K562 (cell line): Measurements from ENCODE around the gene PDCD1LG2. TPM values are rescaled to one million over a fixed set of nuclear protein-coding genes. Genes with fewer than 3 reads are reported as not detected.

ENCODE experiments used
- ATAC-seq: fragments of 200-7000 bp; cut with Tn5 transposase; 3 replicates; pipeline ENCODE4 v1.9.1; 2020; ENCODE audit warnings: moderate library complexity
- BruUV-seq: library from RNA; stranded (reverse); fragments of 400-500 nt; replicated peaks from 2 replicates; lab custom pipeline; 2021; lab: Mats Ljungman, UMichigan
- CTCF ChIA-PET: fragments of 300-600 bp; formaldehyde crosslinking; extraction: SDS; loops from one replicate; lab custom pipeline; 2021; ENCODE audit warnings: low intra/inter-chr PET ratio; lab: Yijun Ruan, JAX
- POLR2A ChIA-PET: fragments of 300-600, 350-650 bp; sonication (Branson Sonifier 250); formaldehyde crosslinking; extraction: SDS; loops from one replicate; lab custom pipeline; 2021; ENCODE audit warnings: antibody characterized with exemption, inconsistent platforms; lab: Yijun Ruan, JAX
- DNase-seq, 4 experiments: peaks; one replicate each; pipeline versions ENCODE4 v3.0.0 to v3.0.0-alpha.2; 2011 to 2018; ENCODE audit warnings: low spot score in 3 of 4, mixed read lengths in 3 of 4; ENCODE audit errors: extremely low read depth in 1 of 4
- FAIRE-seq: peaks from 2 replicates; lab custom pipeline; 2011; peaks lifted over from hg19 to GRCh38; lab: Jason Lieb, UNC
- H2AFZ ChIP-seq: 2 replicates; pipeline ENCODE4 v1.6.0; 2011; ENCODE audit warnings: low read depth, low read length, control low read depth, inconsistent platforms
- H3K27ac ChIP-seq: fragments of 200-600 bp; 3 replicates; pipeline ENCODE4 v1.8.0; 2011; ENCODE audit warnings: low read depth, mild to moderate bottlenecking, control low read depth, inconsistent platforms, low read length, moderate library complexity, mixed read lengths; ENCODE audit errors: extremely low read depth
- H3K27me3 ChIP-seq, 2 experiments: fragments of 300-600 bp in 1 of 2; 2 replicates in 1 of 2; 3 replicates in 1 of 2; pipeline versions ENCODE4 v1.6.0 to v1.8.0; 2011; ENCODE audit warnings: inconsistent platforms in 2 of 2, low read length in 2 of 2, mild to moderate bottlenecking in 1 of 2, mixed read lengths in 1 of 2, moderate library complexity in 1 of 2; ENCODE audit not compliant: control insufficient read depth in 2 of 2, insufficient read depth in 2 of 2
- H3K36me3 ChIP-seq: fragments of 300-600 bp; 3 replicates; pipeline ENCODE4 v1.8.0; 2011; ENCODE audit warnings: mild to moderate bottlenecking, low read length, inconsistent platforms; ENCODE audit not compliant: control insufficient read depth, insufficient read depth
- H3K4me1 ChIP-seq, 2 experiments: fragments of 200-600 bp in 1 of 2; replicated peaks in 1 of 2; 2 replicates in 1 of 2; 3 replicates in 1 of 2; pipeline versions ENCODE4 v1.5.1 to v1.8.0; 2011; ENCODE audit warnings: inconsistent platforms in 2 of 2, low read length in 2 of 2, mild to moderate bottlenecking in 1 of 2, mixed read lengths in 1 of 2, moderate library complexity in 1 of 2; ENCODE audit not compliant: control insufficient read depth in 2 of 2, insufficient read depth in 2 of 2
- H3K4me2 ChIP-seq: 2 replicates; pipeline ENCODE4 v1.6.1; 2011; ENCODE audit warnings: low read length, control low read depth, inconsistent platforms, mixed read lengths; ENCODE audit not compliant: insufficient read depth
- H3K4me3 ChIP-seq: fragments of 200-600 bp; sonication (generic), shearing (Covaris generic); 2 replicates; pipeline ENCODE4 v1.5.1; 2016; ENCODE audit warnings: control low read depth, inconsistent platforms
- H3K79me2 ChIP-seq: fragments of 200-600 bp; 3 replicates; pipeline ENCODE4 v1.8.0; 2011; ENCODE audit warnings: low read length, inconsistent platforms; ENCODE audit not compliant: control insufficient read depth, insufficient read depth
- H3K9ac ChIP-seq, 2 experiments: 2 replicates each; pipeline versions ENCODE4 v1.6.0 to v1.6.1; 2011; ENCODE audit warnings: low read depth in 2 of 2, low read length in 2 of 2, control low read depth in 1 of 2, inconsistent platforms in 1 of 2, mild to moderate bottlenecking in 1 of 2, mixed read lengths in 1 of 2; ENCODE audit not compliant: insufficient read depth in 1 of 2
- H3K9me1 ChIP-seq: one replicate; pipeline ENCODE4 v1.6.0; 2011; ENCODE audit warnings: inconsistent platforms, mild to moderate bottlenecking, low read length, moderate library complexity; ENCODE audit not compliant: control insufficient read depth, insufficient read depth
- H3K9me3 ChIP-seq: replicated peaks from 2 replicates; pipeline ENCODE4 v1.5.1; 2011; ENCODE audit warnings: low read depth, low read length, inconsistent platforms; ENCODE audit not compliant: control insufficient read depth, insufficient read depth
- H4K20me1 ChIP-seq: replicated peaks from 2 replicates; pipeline ENCODE4 v1.6.1; 2011; ENCODE audit warnings: low read length, inconsistent platforms, mixed read lengths; ENCODE audit not compliant: control insufficient read depth, insufficient read depth
- ADNP ChIP-seq: fragments of 200-800 bp; sonication (Bioruptor generic); IDR thresholded peaks from 2 replicates; pipeline ENCODE4 v1.6.1; 2016; ENCODE audit warnings: missing genetic modification characterization, missing compliant biosample characterization
- ETS2 ChIP-seq: IDR thresholded peaks from 2 replicates; pipeline ENCODE4 v1.6.1; 2016; ENCODE audit warnings: borderline replicate concordance, missing genetic modification characterization, mild to moderate bottlenecking, moderate library complexity, missing compliant biosample characterization; ENCODE audit not compliant: poor library complexity, severe bottlenecking
- FOXK1 ChIP-seq: sonication (generic); formaldehyde crosslinking; IDR thresholded peaks from 2 replicates; pipeline ENCODE4 v1.8.0; 2022; ENCODE audit warnings: missing genetic modification reagents, mild to moderate bottlenecking, borderline replicate concordance
- HDGF ChIP-seq: fragments of 450-650 bp; IDR thresholded peaks from 2 replicates; pipeline ENCODE4 v1.6.1; 2016
- KAT7 ChIP-seq: sonication (generic); formaldehyde crosslinking; IDR thresholded peaks from 2 replicates; pipeline ENCODE4 v1.8.0; 2022; ENCODE audit warnings: missing genetic modification reagents, mild to moderate bottlenecking, borderline replicate concordance
- KLF10 ChIP-seq: fragments of 250-450 bp; sonication (Bioruptor Pico); IDR thresholded peaks from 2 replicates; pipeline ENCODE4 v1.6.1; 2021; ENCODE audit warnings: matching md5 sums
- PCBP2 ChIP-seq: fragments of 200-400 bp; formaldehyde crosslinking; IDR thresholded peaks from 2 replicates; pipeline ENCODE4 v1.6.1; 2018; ENCODE audit warnings: low read length, low read depth, mild to moderate bottlenecking, moderate library complexity; ENCODE audit not compliant: poor library complexity, severe bottlenecking
- PRPF4 ChIP-seq: fragments of 200-400 bp; formaldehyde crosslinking; IDR thresholded peaks from one replicate; pipeline ENCODE4 v1.6.1; 2017; ENCODE audit warnings: low read length, low read depth, mild to moderate bottlenecking; ENCODE audit not compliant: insufficient read depth, poor library complexity, severe bottlenecking
- ZNF551 ChIP-seq: fragments of 250-450 bp; sonication (Bioruptor Pico); IDR thresholded peaks from 2 replicates; pipeline ENCODE4 v1.5.0; 2021; ENCODE audit warnings: mild to moderate bottlenecking, moderate library complexity
- ZZZ3 ChIP-seq: fragments of 450-650 bp; IDR thresholded peaks from 2 replicates; pipeline ENCODE4 v1.6.1; 2016; ENCODE audit warnings: antibody characterized with exemption, mild to moderate bottlenecking, moderate library complexity
- WGBS: fragments of 100-300 bp; shearing (Covaris generic); methylation state at CpG from one replicate; pipeline ENCODE4 v1.1.6; 2016; ENCODE audit warnings: low coverage, mixed read lengths; ENCODE audit not compliant: insufficient coverage; ENCODE audit errors: missing lambda C conversion rate; 5-methylcytosine and 5-hydroxymethylcytosine counted together
- in situ Hi-C: fragments of 300-500 bp; cut with MboI; formaldehyde crosslinking; loops from 4 replicates; pipeline ENCODE4 v1.15.0; 2018; ENCODE audit warnings: inconsistent platforms, mixed read lengths
- intact Hi-C: fragments of 100-400 bp; cut with micrococcal nuclease; formaldehyde crosslinking; loops from 2 replicates; pipeline ENCODE4 v1.14.2; 2022
- polyA plus RNA-seq, 8 experiments: library from polyadenylated mRNA; depleted of rRNA in 4 of 8; stranded (reverse) in 5 of 8; unstranded in 3 of 8; fragments of >200 nt; fragmentation: Nextera tagmentation in 2 of 8; fragmentation: Illumina TruSeq in 1 of 8; extraction: Ambion mirVana in 2 of 8; extraction: Trizol in 1 of 8; gene quantifications; 2 replicates each; pipeline versions ENCODE4 v1.2.1 to v1.2.3, GENCODE V29; 2011 to 2014; ENCODE audit warnings: inconsistent platforms in 1 of 8, missing spikeins in 1 of 8
- total RNA-seq, 7 experiments: library from RNA; depleted of rRNA in 6 of 7; stranded (reverse); fragments of >200 nt in 6 of 7; fragmentation: Illumina TruSeq in 2 of 7; extraction: Trizol in 2 of 7; gene quantifications; 2 replicates each; pipeline versions ENCODE4 v1.2.1 to v1.2.3, GENCODE V29; 2011 to 2021; ENCODE audit warnings: low replicate concordance in 1 of 7
- TF ChIP-seq, protein P1 (sequence below): fragments of 250-450 bp; sonication (Bioruptor Pico); IDR thresholded peaks from 2 replicates; pipeline ENCODE4 v1.8.0; 2022; ENCODE audit warnings: inconsistent platforms
- TF ChIP-seq, protein P2 (sequence below): sonication (generic); formaldehyde crosslinking; IDR thresholded peaks from 2 replicates; pipeline ENCODE4 v1.4.0; 2020; ENCODE audit warnings: mild to moderate bottlenecking, missing genetic modification reagents
- TF ChIP-seq, protein P3 (sequence below), 2 experiments: fragments of 450-650 bp; IDR thresholded peaks; 2 replicates each; pipeline ENCODE4 v1.6.1; 2016
- TF ChIP-seq, protein P4 (sequence below): sonication (generic); formaldehyde crosslinking; IDR thresholded peaks from 2 replicates; pipeline ENCODE4 v1.8.0; 2022; ENCODE audit warnings: missing genetic modification reagents, mild to moderate bottlenecking, borderline replicate concordance

Gene PDCD1LG2
- total and polyA plus RNA-seq, 9 of the 15 experiments (the other 6 are each of a cell fraction or from before 2014, with no cell fraction given) = not detected

DNA sequence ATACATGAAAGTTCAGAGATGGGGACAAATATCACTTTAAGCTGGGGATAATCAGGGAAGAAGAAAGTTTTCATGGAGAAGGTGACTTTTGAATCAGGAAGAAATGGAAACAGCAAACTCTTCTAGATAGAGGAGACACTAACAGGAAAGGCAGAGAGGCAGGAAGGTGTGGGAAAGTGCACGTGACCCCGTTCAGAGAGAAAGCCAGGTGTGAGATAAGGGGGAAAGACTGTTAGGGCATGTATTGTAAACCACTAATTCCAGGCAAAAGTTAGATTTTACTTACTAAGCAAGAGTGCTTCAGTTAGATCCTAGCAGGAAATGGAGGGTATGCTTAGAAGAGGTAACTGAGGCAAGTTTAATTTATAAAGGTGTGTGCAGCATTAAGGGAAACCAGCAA lies 58.5 kb downstream of the PDCD1LG2 start:
- in situ Hi-C loops (no loop called here), intact Hi-C loops (no loop called here)
- no peaks in the 10 kb centered on the region for H3K9me3 ChIP-seq
- H3K79me2 ChIP-seq = no peaks in the 10 kb centered on the region
- no peak overlapping the region for H3K4me3 ChIP-seq
- no peak overlapping the region for H3K4me2 ChIP-seq
- H3K4me1 ChIP-seq = 0 out of 5 replicates have a peak, but pooled peaks cover 0 to 6% of the 10 kb centered on the region in 2 experiments
- TF ChIP-seq PRPF4 = no peak
- TF ChIP-seq, protein P1, sequence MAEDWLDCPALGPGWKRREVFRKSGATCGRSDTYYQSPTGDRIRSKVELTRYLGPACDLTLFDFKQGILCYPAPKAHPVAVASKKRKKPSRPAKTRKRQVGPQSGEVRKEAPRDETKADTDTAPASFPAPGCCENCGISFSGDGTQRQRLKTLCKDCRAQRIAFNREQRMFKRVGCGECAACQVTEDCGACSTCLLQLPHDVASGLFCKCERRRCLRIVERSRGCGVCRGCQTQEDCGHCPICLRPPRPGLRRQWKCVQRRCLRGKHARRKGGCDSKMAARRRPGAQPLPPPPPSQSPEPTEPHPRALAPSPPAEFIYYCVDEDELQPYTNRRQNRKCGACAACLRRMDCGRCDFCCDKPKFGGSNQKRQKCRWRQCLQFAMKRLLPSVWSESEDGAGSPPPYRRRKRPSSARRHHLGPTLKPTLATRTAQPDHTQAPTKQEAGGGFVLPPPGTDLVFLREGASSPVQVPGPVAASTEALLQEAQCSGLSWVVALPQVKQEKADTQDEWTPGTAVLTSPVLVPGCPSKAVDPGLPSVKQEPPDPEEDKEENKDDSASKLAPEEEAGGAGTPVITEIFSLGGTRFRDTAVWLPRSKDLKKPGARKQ (CRISPR knock-in tag) = no peak
- TF ChIP-seq ADNP (tag) = no peak
- TF ChIP-seq ZNF551 = no peak
- no peak for TF ChIP-seq ZZZ3
- TF ChIP-seq KAT7 = no peak
- no peak for TF ChIP-seq KLF10
- no peak for TF ChIP-seq HDGF
- no peak for TF ChIP-seq ETS2 (tag)
- TF ChIP-seq, protein P2, sequence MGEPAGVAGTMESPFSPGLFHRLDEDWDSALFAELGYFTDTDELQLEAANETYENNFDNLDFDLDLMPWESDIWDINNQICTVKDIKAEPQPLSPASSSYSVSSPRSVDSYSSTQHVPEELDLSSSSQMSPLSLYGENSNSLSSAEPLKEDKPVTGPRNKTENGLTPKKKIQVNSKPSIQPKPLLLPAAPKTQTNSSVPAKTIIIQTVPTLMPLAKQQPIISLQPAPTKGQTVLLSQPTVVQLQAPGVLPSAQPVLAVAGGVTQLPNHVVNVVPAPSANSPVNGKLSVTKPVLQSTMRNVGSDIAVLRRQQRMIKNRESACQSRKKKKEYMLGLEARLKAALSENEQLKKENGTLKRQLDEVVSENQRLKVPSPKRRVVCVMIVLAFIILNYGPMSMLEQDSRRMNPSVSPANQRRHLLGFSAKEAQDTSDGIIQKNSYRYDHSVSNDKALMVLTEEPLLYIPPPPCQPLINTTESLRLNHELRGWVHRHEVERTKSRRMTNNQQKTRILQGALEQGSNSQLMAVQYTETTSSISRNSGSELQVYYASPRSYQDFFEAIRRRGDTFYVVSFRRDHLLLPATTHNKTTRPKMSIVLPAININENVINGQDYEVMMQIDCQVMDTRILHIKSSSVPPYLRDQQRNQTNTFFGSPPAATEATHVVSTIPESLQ = no peak
- TF ChIP-seq, protein P3, sequence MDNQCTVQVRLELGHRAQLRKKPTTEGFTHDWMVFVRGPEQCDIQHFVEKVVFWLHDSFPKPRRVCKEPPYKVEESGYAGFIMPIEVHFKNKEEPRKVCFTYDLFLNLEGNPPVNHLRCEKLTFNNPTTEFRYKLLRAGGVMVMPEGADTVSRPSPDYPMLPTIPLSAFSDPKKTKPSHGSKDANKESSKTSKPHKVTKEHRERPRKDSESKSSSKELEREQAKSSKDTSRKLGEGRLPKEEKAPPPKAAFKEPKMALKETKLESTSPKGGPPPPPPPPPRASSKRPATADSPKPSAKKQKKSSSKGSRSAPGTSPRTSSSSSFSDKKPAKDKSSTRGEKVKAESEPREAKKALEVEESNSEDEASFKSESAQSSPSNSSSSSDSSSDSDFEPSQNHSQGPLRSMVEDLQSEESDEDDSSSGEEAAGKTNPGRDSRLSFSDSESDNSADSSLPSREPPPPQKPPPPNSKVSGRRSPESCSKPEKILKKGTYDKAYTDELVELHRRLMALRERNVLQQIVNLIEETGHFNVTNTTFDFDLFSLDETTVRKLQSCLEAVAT (IDR thresholded peaks at IDR 0.05) = no peak
- no peak for TF ChIP-seq FOXK1 (CRISPR knock-in tag)
- TF ChIP-seq PCBP2 = no peak
- TF ChIP-seq, protein P4, sequence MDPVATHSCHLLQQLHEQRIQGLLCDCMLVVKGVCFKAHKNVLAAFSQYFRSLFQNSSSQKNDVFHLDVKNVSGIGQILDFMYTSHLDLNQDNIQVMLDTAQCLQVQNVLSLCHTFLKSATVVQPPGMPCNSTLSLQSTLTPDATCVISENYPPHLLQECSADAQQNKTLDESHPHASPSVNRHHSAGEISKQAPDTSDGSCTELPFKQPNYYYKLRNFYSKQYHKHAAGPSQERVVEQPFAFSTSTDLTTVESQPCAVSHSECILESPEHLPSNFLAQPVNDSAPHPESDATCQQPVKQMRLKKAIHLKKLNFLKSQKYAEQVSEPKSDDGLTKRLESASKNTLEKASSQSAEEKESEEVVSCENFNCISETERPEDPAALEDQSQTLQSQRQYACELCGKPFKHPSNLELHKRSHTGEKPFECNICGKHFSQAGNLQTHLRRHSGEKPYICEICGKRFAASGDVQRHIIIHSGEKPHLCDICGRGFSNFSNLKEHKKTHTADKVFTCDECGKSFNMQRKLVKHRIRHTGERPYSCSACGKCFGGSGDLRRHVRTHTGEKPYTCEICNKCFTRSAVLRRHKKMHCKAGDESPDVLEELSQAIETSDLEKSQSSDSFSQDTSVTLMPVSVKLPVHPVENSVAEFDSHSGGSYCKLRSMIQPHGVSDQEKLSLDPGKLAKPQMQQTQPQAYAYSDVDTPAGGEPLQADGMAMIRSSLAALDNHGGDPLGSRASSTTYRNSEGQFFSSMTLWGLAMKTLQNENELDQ (CRISPR knock-in tag) = no peak
- no peaks in the 10 kb centered on the region for H3K9me1 ChIP-seq
- ATAC-seq (no peak), DNase-seq (no peak), FAIRE-seq (no peak)
- no TSS peak for BruUV-seq
- no peak overlapping the region for H3K9ac ChIP-seq
- H3K27ac ChIP-seq = no peak overlapping the region
- H2AFZ ChIP-seq = no peak overlapping the region
- no peaks in the 10 kb centered on the region for H3K27me3 ChIP-seq
- CTCF ChIA-PET = no interaction called here
- POLR2A ChIA-PET = interaction anchor here (0.7 kb wide), 1 partner anchor 234 kb away, joined by 3 read pairs; no protein-coding TSS in a partner anchor
- no peaks in the 10 kb centered on the region for H4K20me1 ChIP-seq
- no peaks in the 10 kb centered on the region for H3K36me3 ChIP-seq
- WGBS = 0% methylated on average over 2 of the region's 2 CpGs
